A172 (cell line): ENCODE measurements around the gene IL19. TPM values are rescaled to one million over a fixed set of nuclear protein-coding genes. Genes with fewer than 3 reads are reported as not detected.
"Not testable (repeated sequence)": the region's sequence is repeated elsewhere in the genome, so short reads cannot be mapped to it uniquely, and the experiment has no call there.

Experiments
- DNase-seq: peaks from one replicate; pipeline ENCODE4 v3.0.0-alpha.2; 2015; ENCODE audit warnings: low spot score
- total RNA-seq: library from RNA; depleted of rRNA; stranded (reverse); fragments of >200 nt; shearing (Covaris generic); gene quantifications from 2 replicates; pipeline ENCODE4 v1.2.3, GENCODE V29; 2014

Gene IL19
- total RNA-seq, 1 experiment from 2014 or later, result not detected

- no peak for DNase-seq
Observed at GRCh38 chr1:206772243-206772937, 1.8 kb downstream of the IL19 start, which contains the start of gene IL10. Gene IL10, minus strand, starts transcription at chr1:206772494. Its CDS starts 59 bp downstream, at chr1:206772435.

GRCh38 chr1:206774093-206774492 is 3.5 kb downstream of the IL19 start:
- DNase-seq, result no peak

- no peak for DNase-seq
Observed at GRCh38 chr1:206776229-206776628, 5.7 kb downstream of the IL19 start.

GRCh38 chr1:206778031-206778430 is 7.5 kb downstream of the IL19 start:
- no peak for DNase-seq

GRCh38 chr1:206778911-206779310 is 8.3 kb downstream of the IL19 start:
- DNase-seq, result not testable (repeated sequence)

- DNase-seq, result no peak
Observed at GRCh38 chr1:206779638-206780037, 9.1 kb downstream of the IL19 start.

- no peak for DNase-seq
Observed at GRCh38 chr1:206782448-206782847, 11.9 kb downstream of the IL19 start.

GRCh38 chr1:206783506-206783905 is 12.9 kb downstream of the IL19 start:
- DNase-seq, result no peak

- DNase-seq, result no peak
Observed at GRCh38 chr1:206784471-206784903, 13.9 kb downstream of the IL19 start.

GRCh38 chr1:206785182-206785765 is 14.7 kb downstream of the IL19 start:
- DNase-seq, result no peak

GRCh38 chr1:206786212-206786886 is 15.8 kb downstream of the IL19 start:
- DNase-seq, result no peak

- DNase-seq, result no peak
Observed at GRCh38 chr1:206787891-206788290, 17.3 kb downstream of the IL19 start.

GRCh38 chr1:206788487-206789050 is 18.0 kb downstream of the IL19 start:
- no peak for DNase-seq

- DNase-seq, result no peak
Observed at GRCh38 chr1:206790502-206791250, 20.1 kb downstream of the IL19 start.

- no peak for DNase-seq
Observed at GRCh38 chr1:206792939-206793607, 22.5 kb downstream of the IL19 start.

- DNase-seq, result no peak
Observed at GRCh38 chr1:206793620-206794019, 23.0 kb downstream of the IL19 start.

GRCh38 chr1:206794294-206794908 is 23.8 kb downstream of the IL19 start:
- no peak for DNase-seq

GRCh38 chr1:206796116-206796515 is 25.5 kb downstream of the IL19 start:
- DNase-seq, result no peak

- no peak for DNase-seq
Observed at GRCh38 chr1:206796981-206797402, 26.4 kb downstream of the IL19 start.

- DNase-seq, result no peak
Observed at GRCh38 chr1:206797534-206798383, 27.2 kb downstream of the IL19 start.
